WTC11 (cell line): ENCODE measurements around the gene RFTN1. TPM values are rescaled to one million over a fixed set of nuclear protein-coding genes. Genes with fewer than 3 reads are reported as not detected.

Experiments used
- ATAC-seq: fragments of 200-7000 bp; cut with Tn5 transposase; 2 replicates; pipeline ENCODE4 v1.10.0; 2021; ENCODE audit warnings: mild to moderate bottlenecking, moderate library complexity
- CTCF ChIA-PET: fragments of 300-600 bp; sonication (Branson Sonifier 250); formaldehyde crosslinking; loops from one replicate; lab custom pipeline; 2021; ENCODE audit warnings: antibody characterized with exemption; lab: Charles Lee
- POLR2A ChIA-PET: fragments of 350-600 bp; sonication (Branson Sonifier 250); formaldehyde crosslinking; loops from one replicate; lab custom pipeline; 2021; ENCODE audit warnings: antibody characterized with exemption; lab: Charles Lee
- DNase-seq: peaks from one replicate; pipeline ENCODE4 v3.0.0; 2021; ENCODE audit warnings: low spot score
- H3K27ac Mint-ChIP-seq: 2 replicates; pipeline ENCODE4 v1.8.0; 2021; ENCODE audit warnings: mixed read lengths
- H3K27me3 Mint-ChIP-seq: 2 replicates; pipeline ENCODE4 v1.8.0; 2021; ENCODE audit warnings: low read depth, mild to moderate bottlenecking, moderate library complexity, mixed read lengths
- H3K36me3 Mint-ChIP-seq: 2 replicates; pipeline ENCODE4 v1.8.0; 2021; ENCODE audit warnings: mixed read lengths
- H3K4me1 Mint-ChIP-seq: 2 replicates; pipeline ENCODE4 v1.8.0; 2022; ENCODE audit warnings: mixed read lengths
- H3K4me3 Mint-ChIP-seq: 2 replicates; pipeline ENCODE4 v1.8.0; 2021; ENCODE audit warnings: mild to moderate bottlenecking, moderate library complexity, mixed read lengths
- H3K9me3 Mint-ChIP-seq: 2 replicates; pipeline ENCODE4 v1.8.0; 2021; ENCODE audit warnings: mixed read lengths
- CREM ChIP-seq: sonication (generic); formaldehyde crosslinking; IDR thresholded peaks from 2 replicates; pipeline ENCODE4 v1.8.1; 2022; ENCODE audit warnings: mild to moderate bottlenecking, missing genetic modification reagents, moderate library complexity
- E2F5 ChIP-seq: sonication (generic); formaldehyde crosslinking; IDR thresholded peaks from 2 replicates; pipeline ENCODE4 v1.8.1; 2022; ENCODE audit warnings: mild to moderate bottlenecking, moderate library complexity, missing genetic modification reagents
- HMGA2 ChIP-seq: fragments of 250-450 bp; sonication (Bioruptor Pico); IDR thresholded peaks from 2 replicates; pipeline ENCODE4 v1.4.0; 2021; ENCODE audit warnings: mild to moderate bottlenecking, moderate library complexity
- JUN ChIP-seq: sonication (generic); formaldehyde crosslinking; IDR thresholded peaks from 2 replicates; pipeline ENCODE4 v1.8.0; 2023; ENCODE audit warnings: mild to moderate bottlenecking, missing genetic modification reagents
- KAT7 ChIP-seq: sonication (generic); formaldehyde crosslinking; IDR thresholded peaks from 2 replicates; pipeline ENCODE4 v1.8.1; 2023; ENCODE audit warnings: missing genetic modification reagents, mild to moderate bottlenecking, borderline replicate concordance
- MYBL2 ChIP-seq: sonication (generic); formaldehyde crosslinking; IDR thresholded peaks from 2 replicates; pipeline ENCODE4 v1.8.1; 2023; ENCODE audit warnings: mild to moderate bottlenecking, moderate library complexity, missing genetic modification reagents
- NFE2L1 ChIP-seq: sonication (generic); formaldehyde crosslinking; IDR thresholded peaks from 2 replicates; pipeline ENCODE4 v1.8.1; 2023; ENCODE audit warnings: missing genetic modification reagents
- NR1H2 ChIP-seq: sonication (generic); formaldehyde crosslinking; IDR thresholded peaks from 2 replicates; pipeline ENCODE4 v1.9.0; 2021; ENCODE audit warnings: mild to moderate bottlenecking, moderate library complexity, missing genetic modification reagents
- NR2C2 ChIP-seq: sonication (generic); formaldehyde crosslinking; IDR thresholded peaks from 2 replicates; pipeline ENCODE4 v1.8.0; 2022; ENCODE audit warnings: mild to moderate bottlenecking, missing genetic modification reagents
- NR3C1 ChIP-seq: sonication (generic); formaldehyde crosslinking; conservative IDR thresholded peaks from 2 replicates; pipeline ENCODE4 v1.8.1; 2023; ENCODE audit warnings: low read depth, mild to moderate bottlenecking, missing genetic modification reagents
- PRDM15 ChIP-seq: sonication (generic); formaldehyde crosslinking; IDR thresholded peaks from 2 replicates; pipeline ENCODE4 v1.8.0; 2022; ENCODE audit warnings: missing genetic modification reagents
- USF1 ChIP-seq: sonication (generic); formaldehyde crosslinking; IDR thresholded peaks from 2 replicates; pipeline ENCODE4 v1.8.0; 2022; ENCODE audit warnings: mild to moderate bottlenecking, missing genetic modification reagents
- ZNF121 ChIP-seq: sonication (generic); formaldehyde crosslinking; IDR thresholded peaks from 2 replicates; pipeline ENCODE4 v1.8.0; 2023; ENCODE audit warnings: missing genetic modification reagents
- ZNF263 ChIP-seq: sonication (generic); formaldehyde crosslinking; IDR thresholded peaks from 2 replicates; pipeline ENCODE4 v1.8.1; 2022; ENCODE audit warnings: low read depth, mild to moderate bottlenecking, moderate library complexity, missing genetic modification reagents
- ZNF396 ChIP-seq: fragments of 250-450 bp; sonication (Bioruptor Pico); IDR thresholded peaks from 2 replicates; pipeline ENCODE4 v1.8.0; 2021; ENCODE audit warnings: mild to moderate bottlenecking, moderate library complexity, borderline replicate concordance
- ZSCAN18 ChIP-seq: fragments of 250-450 bp; sonication (Bioruptor Pico); IDR thresholded peaks from 2 replicates; pipeline ENCODE4 v2.1.2; 2022; ENCODE audit warnings: mild to moderate bottlenecking, moderate library complexity
- total RNA-seq: library from RNA; stranded (reverse); gene quantifications from 3 replicates; pipeline ENCODE4 v1.2.3, GENCODE V29; 2021
- TF ChIP-seq, protein P1 (sequence below): sonication (generic); formaldehyde crosslinking; conservative IDR thresholded peaks from 2 replicates; pipeline ENCODE4 v1.8.1; 2022; ENCODE audit warnings: mild to moderate bottlenecking, missing genetic modification reagents
- TF ChIP-seq, protein P2 (sequence below): fragments of 200-600 bp; IDR thresholded peaks from 2 replicates; pipeline ENCODE4 v1.8.0; 2022; ENCODE audit warnings: antibody characterized with exemption
- TF ChIP-seq, protein P3 (sequence below): sonication (generic); formaldehyde crosslinking; IDR thresholded peaks from 2 replicates; pipeline ENCODE4 v1.8.1; 2023; ENCODE audit warnings: mild to moderate bottlenecking, missing genetic modification reagents
- TF ChIP-seq, protein P4 (sequence below): sonication (generic); formaldehyde crosslinking; IDR thresholded peaks from 2 replicates; pipeline ENCODE4 v1.8.1; 2023; ENCODE audit warnings: mild to moderate bottlenecking, missing genetic modification reagents

Gene RFTN1
- total RNA-seq, 1 experiment from 2014 or later: 3.8 TPM

DNA sequence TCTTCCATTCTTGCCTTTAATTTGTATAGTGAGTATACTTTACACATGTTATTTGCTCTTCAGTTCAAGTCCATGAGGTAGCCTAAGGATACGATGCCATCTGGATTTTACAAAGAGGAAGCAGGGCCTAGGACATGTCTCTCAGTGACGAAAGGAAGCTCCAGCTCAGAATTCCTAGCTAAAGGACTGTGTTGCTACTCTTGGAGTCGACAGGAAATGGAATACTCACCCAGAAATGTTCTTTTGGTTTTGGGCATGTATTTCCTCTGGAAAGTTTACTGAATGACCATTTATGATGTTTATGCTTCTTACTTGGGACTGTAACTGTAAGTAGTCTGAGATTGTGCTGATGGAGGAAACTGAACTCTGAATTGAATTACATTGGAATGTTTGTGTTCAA lies 236.0 kb downstream of the RFTN1 start (continued):
- TF ChIP-seq PRDM15 (CRISPR knock-in tag): no peak
- TF ChIP-seq NR1H2 (CRISPR knock-in tag): no peak
- TF ChIP-seq, protein P1, sequence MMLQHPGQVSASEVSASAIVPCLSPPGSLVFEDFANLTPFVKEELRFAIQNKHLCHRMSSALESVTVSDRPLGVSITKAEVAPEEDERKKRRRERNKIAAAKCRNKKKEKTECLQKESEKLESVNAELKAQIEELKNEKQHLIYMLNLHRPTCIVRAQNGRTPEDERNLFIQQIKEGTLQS (CRISPR knock-in tag): no peak
- TF ChIP-seq NFE2L1 (CRISPR knock-in tag): no peak
- TF ChIP-seq HMGA2: no peak
- TF ChIP-seq, protein P2, sequence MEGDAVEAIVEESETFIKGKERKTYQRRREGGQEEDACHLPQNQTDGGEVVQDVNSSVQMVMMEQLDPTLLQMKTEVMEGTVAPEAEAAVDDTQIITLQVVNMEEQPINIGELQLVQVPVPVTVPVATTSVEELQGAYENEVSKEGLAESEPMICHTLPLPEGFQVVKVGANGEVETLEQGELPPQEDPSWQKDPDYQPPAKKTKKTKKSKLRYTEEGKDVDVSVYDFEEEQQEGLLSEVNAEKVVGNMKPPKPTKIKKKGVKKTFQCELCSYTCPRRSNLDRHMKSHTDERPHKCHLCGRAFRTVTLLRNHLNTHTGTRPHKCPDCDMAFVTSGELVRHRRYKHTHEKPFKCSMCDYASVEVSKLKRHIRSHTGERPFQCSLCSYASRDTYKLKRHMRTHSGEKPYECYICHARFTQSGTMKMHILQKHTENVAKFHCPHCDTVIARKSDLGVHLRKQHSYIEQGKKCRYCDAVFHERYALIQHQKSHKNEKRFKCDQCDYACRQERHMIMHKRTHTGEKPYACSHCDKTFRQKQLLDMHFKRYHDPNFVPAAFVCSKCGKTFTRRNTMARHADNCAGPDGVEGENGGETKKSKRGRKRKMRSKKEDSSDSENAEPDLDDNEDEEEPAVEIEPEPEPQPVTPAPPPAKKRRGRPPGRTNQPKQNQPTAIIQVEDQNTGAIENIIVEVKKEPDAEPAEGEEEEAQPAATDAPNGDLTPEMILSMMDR: no peak
- no peak for TF ChIP-seq ZSCAN18 (CRISPR knock-in tag)
- TF ChIP-seq KAT7 (CRISPR knock-in tag): no peak
- TF ChIP-seq NR3C1 (CRISPR knock-in tag): no peak

DNA sequence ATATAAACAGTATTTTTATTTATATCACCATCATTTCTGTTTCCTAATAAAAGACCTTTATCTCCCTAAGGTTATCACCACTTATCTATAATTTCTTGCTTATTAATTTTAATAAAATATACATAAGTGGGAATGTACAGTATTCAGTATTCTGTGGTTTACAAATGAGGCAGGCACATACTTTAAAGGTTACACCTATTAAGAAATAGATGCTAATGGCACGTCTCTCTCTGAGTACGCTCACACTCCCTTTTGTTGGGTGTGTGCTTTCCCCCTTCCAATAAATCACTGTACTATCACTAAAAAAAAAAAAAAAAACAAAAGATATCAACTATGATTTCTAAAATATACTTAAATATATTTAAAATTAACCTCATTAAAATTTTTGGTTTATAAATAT lies 239.6 kb downstream of the RFTN1 start:
- no peak overlapping the region for H3K4me3 Mint-ChIP-seq
- ATAC-seq: no peak
- H3K9me3 Mint-ChIP-seq: no peaks in the 10 kb centered on the region
- CTCF ChIA-PET: no interaction called here
- no peaks in the 10 kb centered on the region for H3K27me3 Mint-ChIP-seq
- no peak for TF ChIP-seq ZNF121 (CRISPR knock-in tag)
- no peak for TF ChIP-seq NFE2L1 (CRISPR knock-in tag)
- peaks cover 46% of the 10 kb centered on the region for H3K36me3 Mint-ChIP-seq
- no peak for DNase-seq
- no peak overlapping the region for H3K27ac Mint-ChIP-seq
- POLR2A ChIA-PET: no interaction called here
- H3K4me1 Mint-ChIP-seq: no peaks in the 10 kb centered on the region

DNA sequence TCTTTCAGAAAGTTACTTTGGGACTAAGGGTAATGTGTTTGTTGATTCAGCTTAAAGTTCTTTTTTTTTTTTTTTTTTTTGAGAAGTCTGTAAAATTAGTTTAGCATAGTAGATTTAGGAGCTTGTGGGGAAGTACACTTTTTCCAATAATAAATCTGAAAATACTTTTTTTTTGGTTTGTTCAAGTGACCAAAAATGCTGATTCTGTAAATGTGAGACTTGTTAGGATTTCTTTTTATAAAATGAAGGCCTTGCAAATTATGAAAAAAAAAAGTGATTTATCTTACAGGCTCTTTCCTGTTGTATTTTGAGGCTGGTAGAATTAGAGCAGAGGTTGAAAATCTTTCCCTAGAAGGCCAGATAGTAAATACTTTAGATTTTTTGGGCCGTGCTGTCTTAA lies 240.9 kb downstream of the RFTN1 start:
- POLR2A ChIA-PET: no interaction called here
- Mint-ChIP-seq H3K9me3 (no peaks in the 10 kb centered on the region), H3K4me1 (no peaks in the 10 kb centered on the region), H3K27me3 (no peaks in the 10 kb centered on the region), H3K27ac (no peak overlapping the region), H3K36me3 (peaks cover 43% of the 10 kb centered on the region), H3K4me3 (no peak overlapping the region)
- no peak for TF ChIP-seq CREM
- TF ChIP-seq, protein P3, sequence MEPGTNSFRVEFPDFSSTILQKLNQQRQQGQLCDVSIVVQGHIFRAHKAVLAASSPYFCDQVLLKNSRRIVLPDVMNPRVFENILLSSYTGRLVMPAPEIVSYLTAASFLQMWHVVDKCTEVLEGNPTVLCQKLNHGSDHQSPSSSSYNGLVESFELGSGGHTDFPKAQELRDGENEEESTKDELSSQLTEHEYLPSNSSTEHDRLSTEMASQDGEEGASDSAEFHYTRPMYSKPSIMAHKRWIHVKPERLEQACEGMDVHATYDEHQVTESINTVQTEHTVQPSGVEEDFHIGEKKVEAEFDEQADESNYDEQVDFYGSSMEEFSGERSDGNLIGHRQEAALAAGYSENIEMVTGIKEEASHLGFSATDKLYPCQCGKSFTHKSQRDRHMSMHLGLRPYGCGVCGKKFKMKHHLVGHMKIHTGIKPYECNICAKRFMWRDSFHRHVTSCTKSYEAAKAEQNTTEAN (CRISPR knock-in tag): no peak
- no peak for DNase-seq
- no peak for ATAC-seq
- CTCF ChIA-PET: interaction anchor here (0.6 to 1.0 kb wide), 2 partner anchors 18 to 95 kb away, joined by 3 to 4 read pairs; no protein-coding TSS in a partner anchor

GRCh38 chr3:16270855-16271254 lies 242.6 kb downstream of the RFTN1 start:
- Mint-ChIP-seq H3K27ac (no peak overlapping the region), H3K4me1 (peaks cover 13% of the 10 kb centered on the region), H3K27me3 (no peaks in the 10 kb centered on the region), H3K9me3 (no peaks in the 10 kb centered on the region), H3K4me3 (no peak overlapping the region), H3K36me3 (peaks cover 40% of the 10 kb centered on the region)
- DNase-seq (no peak), ATAC-seq (no peak)
- POLR2A ChIA-PET: no interaction called here
- CTCF ChIA-PET: no interaction called here
- TF ChIP-seq ZNF263 (CRISPR knock-in tag) (no peak), E2F5 (no peak), USF1 (CRISPR knock-in tag) (no peak), JUN (CRISPR knock-in tag) (no peak), ZNF396 (CRISPR knock-in tag) (no peak), NR2C2 (CRISPR knock-in tag) (no peak), MYBL2 (CRISPR knock-in tag) (no peak)
- TF ChIP-seq, protein P4, sequence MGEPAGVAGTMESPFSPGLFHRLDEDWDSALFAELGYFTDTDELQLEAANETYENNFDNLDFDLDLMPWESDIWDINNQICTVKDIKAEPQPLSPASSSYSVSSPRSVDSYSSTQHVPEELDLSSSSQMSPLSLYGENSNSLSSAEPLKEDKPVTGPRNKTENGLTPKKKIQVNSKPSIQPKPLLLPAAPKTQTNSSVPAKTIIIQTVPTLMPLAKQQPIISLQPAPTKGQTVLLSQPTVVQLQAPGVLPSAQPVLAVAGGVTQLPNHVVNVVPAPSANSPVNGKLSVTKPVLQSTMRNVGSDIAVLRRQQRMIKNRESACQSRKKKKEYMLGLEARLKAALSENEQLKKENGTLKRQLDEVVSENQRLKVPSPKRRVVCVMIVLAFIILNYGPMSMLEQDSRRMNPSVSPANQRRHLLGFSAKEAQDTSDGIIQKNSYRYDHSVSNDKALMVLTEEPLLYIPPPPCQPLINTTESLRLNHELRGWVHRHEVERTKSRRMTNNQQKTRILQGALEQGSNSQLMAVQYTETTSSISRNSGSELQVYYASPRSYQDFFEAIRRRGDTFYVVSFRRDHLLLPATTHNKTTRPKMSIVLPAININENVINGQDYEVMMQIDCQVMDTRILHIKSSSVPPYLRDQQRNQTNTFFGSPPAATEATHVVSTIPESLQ (CRISPR knock-in tag): no peak
